Activated naive CD4-positive, alpha-beta T cell treated with anti-CD3 and anti-CD28 coated beads for 36 hours (primary cell): ENCODE data around the gene NMD3. TPM values are rescaled to one million over a fixed set of nuclear protein-coding genes. Genes with fewer than 3 reads are reported as not detected.
A peak's percentile ranks its signal among the peaks of the same experiment; 100 is the strongest.
"Not testable (repeated sequence)": the region's sequence is repeated elsewhere in the genome, so short reads cannot be mapped to it uniquely, and the experiment has no call there.

Experiments used
- CTCF ChIA-PET: fragments of 350-600 bp; sonication (Branson Sonifier 250); formaldehyde crosslinking; loops from one replicate; lab custom pipeline; 2021; ENCODE audit warnings: antibody characterized with exemption; lab: Charles Lee
- DNase-seq: peaks from one replicate; pipeline ENCODE4 v3.0.0-alpha.2; 2020
- H3K27ac Mint-ChIP-seq: one replicate; pipeline ENCODE4 v1.8.0; 2021; ENCODE audit warnings: mild to moderate bottlenecking, mixed read lengths
- H3K27me3 Mint-ChIP-seq: one replicate; pipeline ENCODE4 v1.8.0; 2021; ENCODE audit warnings: low read depth, mixed read lengths
- H3K36me3 Mint-ChIP-seq: one replicate; pipeline ENCODE4 v1.8.0; 2021; ENCODE audit warnings: low read depth, mixed read lengths
- H3K4me1 Mint-ChIP-seq: one replicate; pipeline ENCODE4 v1.8.0; 2021; ENCODE audit warnings: low read depth, mixed read lengths
- H3K4me3 Mint-ChIP-seq: one replicate; pipeline ENCODE4 v1.8.0; 2021; ENCODE audit warnings: mild to moderate bottlenecking, moderate library complexity, mixed read lengths
- H3K9me3 Mint-ChIP-seq: one replicate; pipeline ENCODE4 v1.8.0; 2021; ENCODE audit warnings: mixed read lengths
- intact Hi-C: fragments of 100-400 bp; cut with micrococcal nuclease; formaldehyde crosslinking; loops from one replicate; pipeline ENCODE4 v1.15.1; 2023
- total RNA-seq, 2 experiments: library from RNA; stranded (reverse); gene quantifications; one replicate each; pipeline ENCODE4 v1.2.3, GENCODE V29; 2021

The NMD3 gene
- total RNA-seq, 2 experiments from 2014 or later: 58.1 to 59.4 TPM

- H3K36me3 Mint-ChIP-seq: peaks cover 13% of the 10 kb centered on the region
- intact Hi-C loops: no loop called here
- DNase-seq: no peak
- no peaks in the 10 kb centered on the region for H3K27me3 Mint-ChIP-seq
- peaks cover 6% of the 10 kb centered on the region for H3K4me1 Mint-ChIP-seq
- no peak overlapping the region for H3K27ac Mint-ChIP-seq
- CTCF ChIA-PET: no interaction called here
- peaks cover 4% of the 10 kb centered on the region for H3K9me3 Mint-ChIP-seq
- H3K4me3 Mint-ChIP-seq: no peak overlapping the region
These were observed 47.5 kb downstream of the NMD3 start for GRCh38 chr3:161268601-161269000.

GRCh38 chr3:161270991-161271390 lies 49.9 kb downstream of the NMD3 start:
- intact Hi-C loops: no loop called here
- Mint-ChIP-seq H3K27me3 (no peaks in the 10 kb centered on the region), H3K27ac (no peak overlapping the region), H3K9me3 (no peaks in the 10 kb centered on the region), H3K36me3 (peaks cover 7% of the 10 kb centered on the region), H3K4me3 (no peak overlapping the region), H3K4me1 (peaks cover 1% of the 10 kb centered on the region)
- CTCF ChIA-PET: interaction anchor here (1.0 to 3.1 kb wide), 5 partner anchors 10 to 151 kb away, joined by 3 to 18 read pairs (median 4); no protein-coding TSS in a partner anchor
- no peak for DNase-seq

DNA sequence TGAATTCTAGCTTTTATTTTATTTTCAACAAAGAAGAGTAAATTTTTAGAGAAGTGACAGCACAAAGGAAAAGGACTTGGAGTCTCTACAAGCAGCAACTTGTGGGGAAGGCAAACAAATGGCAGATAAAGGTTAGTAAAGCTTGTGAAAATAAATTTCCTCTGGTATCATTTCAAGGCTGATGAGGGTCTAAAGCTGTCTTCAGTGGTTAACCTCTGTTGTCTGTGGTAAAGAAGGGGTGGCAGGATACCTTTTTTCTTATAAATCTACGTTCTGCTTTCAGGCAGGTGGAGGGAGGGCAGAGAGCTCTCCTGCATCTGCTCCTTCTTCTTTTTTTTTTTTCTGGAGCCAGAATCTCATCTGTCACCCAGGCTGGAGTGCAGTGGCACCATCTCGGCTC lies 50.5 kb downstream of the NMD3 start:
- intact Hi-C loops: loop anchor here (2.0 kb wide), 1 partner anchor 39 kb away; no protein-coding TSS in a partner anchor
- no peaks in the 10 kb centered on the region for H3K9me3 Mint-ChIP-seq
- H3K4me1 Mint-ChIP-seq: no peaks in the 10 kb centered on the region
- H3K27ac Mint-ChIP-seq: no peak overlapping the region
- no peak overlapping the region for H3K4me3 Mint-ChIP-seq
- CTCF ChIA-PET: interaction anchor here (0.7 to 3.1 kb wide), 5 partner anchors 73 to 264 kb away, joined by 3 to 18 read pairs (median 4); no protein-coding TSS in a partner anchor
- no peak for DNase-seq
- H3K36me3 Mint-ChIP-seq: peaks cover 12% of the 10 kb centered on the region
- H3K27me3 Mint-ChIP-seq: no peaks in the 10 kb centered on the region

DNA sequence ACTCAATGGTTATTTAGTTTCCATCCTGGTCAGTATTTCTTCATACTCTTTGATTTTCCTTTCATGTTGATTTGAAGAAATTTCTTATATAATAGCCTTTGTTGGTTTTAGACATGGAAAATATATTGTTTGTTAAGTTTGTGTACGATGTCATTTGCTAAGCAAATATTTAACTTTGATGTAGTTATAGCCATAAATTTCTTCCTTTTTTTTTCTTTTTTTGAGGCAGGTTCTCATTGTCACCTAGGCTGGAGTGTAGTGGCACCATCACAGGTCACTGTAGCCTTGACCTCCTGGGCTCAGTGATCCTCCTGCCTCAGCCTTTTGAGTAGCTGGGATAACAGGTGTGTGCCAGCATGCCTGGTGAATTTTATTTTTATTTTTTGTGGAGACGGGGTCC lies 51.4 kb downstream of the NMD3 start:
- no peak overlapping the region for H3K27ac Mint-ChIP-seq
- no peaks in the 10 kb centered on the region for H3K27me3 Mint-ChIP-seq
- H3K4me1 Mint-ChIP-seq: no peaks in the 10 kb centered on the region
- H3K36me3 Mint-ChIP-seq: peaks cover 20% of the 10 kb centered on the region
- peaks cover 6% of the 10 kb centered on the region for H3K9me3 Mint-ChIP-seq
- H3K4me3 Mint-ChIP-seq: no peak overlapping the region
- DNase-seq: no peak
- intact Hi-C loops: loop anchor here (2.0 kb wide), 1 partner anchor 38 kb away; no protein-coding TSS in a partner anchor
- CTCF ChIA-PET: interaction anchor here (0.7 to 3.1 kb wide), 2 partner anchors 137 to 264 kb away, joined by 3 to 18 read pairs; no protein-coding TSS in a partner anchor

- H3K4me3 Mint-ChIP-seq: no peak overlapping the region
- H3K9me3 Mint-ChIP-seq: peaks cover 15% of the 10 kb centered on the region
- H3K27ac Mint-ChIP-seq: no peak overlapping the region
- peaks cover 27% of the 10 kb centered on the region for H3K36me3 Mint-ChIP-seq
- H3K27me3 Mint-ChIP-seq: no peaks in the 10 kb centered on the region
- intact Hi-C loops: loop anchor here (1.0 to 2.0 kb wide), 6 partner anchors 37 to 566 kb away; no protein-coding TSS in a partner anchor
- peak; percentile 39 for DNase-seq
- H3K4me1 Mint-ChIP-seq: no peaks in the 10 kb centered on the region
- CTCF ChIA-PET: interaction anchor here (0.8 to 3.7 kb wide), 11 partner anchors 13 to 178 kb away, joined by 3 to 24 read pairs (median 7); no protein-coding TSS in a partner anchor
These were observed 52.6 kb downstream of the NMD3 start for GRCh38 chr3:161273589-161274218.

DNA sequence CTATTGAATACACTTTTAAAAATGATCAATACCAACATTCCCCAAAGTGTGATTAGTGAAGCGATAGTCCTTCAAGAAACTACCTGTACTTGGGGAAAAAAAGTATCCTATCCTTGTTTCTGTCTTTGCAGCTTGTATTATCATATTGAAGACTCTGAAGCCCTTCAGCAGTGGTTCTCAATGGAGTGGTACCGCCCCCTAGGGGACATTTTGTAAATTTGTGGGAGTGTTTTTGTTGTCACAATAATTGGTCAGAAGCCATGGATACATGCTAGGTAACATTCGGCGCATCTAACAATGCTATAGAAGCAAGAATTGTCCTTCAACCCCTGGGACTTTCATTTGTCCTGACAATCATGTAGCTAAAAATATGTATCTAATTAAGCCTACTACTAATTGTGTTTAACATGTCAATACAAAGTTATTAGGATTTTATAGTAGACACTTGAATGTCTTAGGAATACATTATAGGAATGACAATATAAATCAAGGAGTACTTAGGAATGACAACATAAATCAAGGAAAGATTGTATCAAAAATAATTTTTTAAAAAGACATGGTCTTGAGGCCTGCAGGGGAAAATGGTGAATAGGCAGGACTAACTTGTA lies 53.7 kb downstream of the NMD3 start:
- peaks cover 24% of the 10 kb centered on the region for H3K9me3 Mint-ChIP-seq
- H3K4me3 Mint-ChIP-seq: no peak overlapping the region
- H3K27ac Mint-ChIP-seq: no peak overlapping the region
- no peaks in the 10 kb centered on the region for H3K27me3 Mint-ChIP-seq
- intact Hi-C loops: loop anchor here (1.0 kb wide), 3 partner anchors 178 to 567 kb away; no protein-coding TSS in a partner anchor
- CTCF ChIA-PET: interaction anchor here (0.7 to 3.7 kb wide), 27 partner anchors 8 to 318 kb away, joined by 3 to 24 read pairs (median 5); partner anchors contain the start of gene SPTSSB
- DNase-seq: peak; percentile 66
- H3K36me3 Mint-ChIP-seq: peaks cover 34% of the 10 kb centered on the region
- H3K4me1 Mint-ChIP-seq: no peaks in the 10 kb centered on the region

DNA sequence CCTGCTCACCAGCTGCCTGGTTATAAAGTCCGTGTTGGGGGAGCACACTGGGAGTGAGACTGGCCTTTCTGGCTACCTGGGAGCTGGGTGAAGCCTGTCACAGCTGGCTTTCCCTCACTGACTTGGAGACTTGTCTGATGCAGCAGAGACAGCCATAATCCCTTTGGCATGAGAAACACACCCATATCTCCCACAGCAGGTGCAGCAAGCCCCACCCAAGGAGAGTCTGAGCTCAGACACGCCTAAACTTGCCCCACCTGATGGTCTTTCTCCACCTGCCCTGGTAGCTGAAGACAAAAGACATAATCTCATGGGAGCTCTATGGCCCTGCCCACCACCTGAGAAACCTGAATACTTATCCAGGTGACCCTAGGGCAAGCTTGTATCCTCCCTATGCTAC lies 54.8 kb downstream of the NMD3 start:
- Mint-ChIP-seq H3K36me3 (peaks cover 36% of the 10 kb centered on the region), H3K27me3 (no peaks in the 10 kb centered on the region), H3K27ac (no peak overlapping the region), H3K4me3 (no peak overlapping the region), H3K9me3 (peaks cover 27% of the 10 kb centered on the region), H3K4me1 (no peaks in the 10 kb centered on the region)
- intact Hi-C loops: no loop called here
- DNase-seq: no peak
- CTCF ChIA-PET: interaction anchor here (1.6 to 3.7 kb wide), 9 partner anchors 9 to 147 kb away, joined by 4 to 24 read pairs (median 6); partner anchors contain the start of gene SPTSSB

DNA sequence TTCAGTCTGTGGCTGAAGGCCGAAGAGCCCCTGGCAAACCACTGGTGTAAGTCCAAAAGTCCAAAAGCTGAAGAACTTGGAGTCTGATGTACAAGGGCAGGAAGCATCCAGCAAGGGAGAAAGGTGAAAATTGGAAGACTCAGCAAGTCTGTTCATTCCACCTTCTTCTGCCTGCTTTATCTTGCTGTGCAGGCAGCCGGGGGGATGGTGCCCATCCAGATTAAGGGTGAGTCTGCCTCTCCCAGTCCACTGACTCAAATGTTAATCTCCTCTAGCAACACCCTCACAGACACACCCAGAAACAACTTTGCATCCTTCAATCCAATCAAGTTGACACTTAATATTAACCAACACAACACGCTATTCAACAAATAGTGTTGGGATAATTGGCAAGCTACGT lies 61.3 kb downstream of the NMD3 start:
- CTCF ChIA-PET, H3K4me1 Mint-ChIP-seq, intact Hi-C loops, H3K27me3 Mint-ChIP-seq, DNase-seq, H3K27ac Mint-ChIP-seq, H3K4me3 Mint-ChIP-seq: not testable (repeated sequence)
- Mint-ChIP-seq H3K36me3 (peaks cover 23% of the 10 kb centered on the region), H3K9me3 (peaks cover 37% of the 10 kb centered on the region)

DNA sequence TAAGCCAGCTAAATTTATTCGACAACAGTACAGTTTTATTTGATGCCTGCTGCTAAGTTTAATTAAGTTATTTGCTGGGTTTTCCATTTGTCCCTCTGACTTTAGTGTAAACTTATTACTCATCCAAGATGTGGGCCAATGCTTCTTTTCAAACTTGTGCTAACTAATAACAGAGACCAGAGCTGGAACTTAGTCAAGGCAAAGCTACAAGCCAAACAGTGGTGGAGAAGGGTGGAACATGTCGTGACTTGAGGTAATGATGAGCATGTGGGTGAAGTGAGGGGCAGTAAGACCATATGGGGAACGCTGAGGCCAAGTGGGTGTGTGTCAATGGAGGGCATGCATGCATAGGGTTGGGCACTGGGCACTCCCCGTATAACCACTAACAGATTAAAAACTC lies 63.9 kb downstream of the NMD3 start:
- Mint-ChIP-seq H3K4me1 (no peaks in the 10 kb centered on the region), H3K27ac (no peak overlapping the region), H3K36me3 (peaks cover 7% of the 10 kb centered on the region), H3K4me3 (no peak overlapping the region), H3K27me3 (no peaks in the 10 kb centered on the region), H3K9me3 (peaks cover 17% of the 10 kb centered on the region)
- DNase-seq: no peak
- intact Hi-C loops: no loop called here
- CTCF ChIA-PET: interaction anchor here (3.8 kb wide), 1 partner anchor 10 kb away, joined by 11 read pairs; no protein-coding TSS in a partner anchor

GRCh38 chr3:161289174-161289573 lies 68.1 kb downstream of the NMD3 start:
- Mint-ChIP-seq H3K27ac (no peak overlapping the region), H3K9me3 (peaks cover 3% of the 10 kb centered on the region), H3K27me3 (no peaks in the 10 kb centered on the region), H3K4me1 (no peaks in the 10 kb centered on the region), H3K36me3 (peaks cover 3% of the 10 kb centered on the region), H3K4me3 (no peak overlapping the region)
- intact Hi-C loops: no loop called here
- CTCF ChIA-PET: interaction anchor here (1.3 kb wide), 1 partner anchor 16 kb away, joined by 7 read pairs; no protein-coding TSS in a partner anchor
- DNase-seq: no peak

GRCh38 chr3:161291191-161291901 lies 70.2 kb downstream of the NMD3 start:
- no peak overlapping the region for H3K4me3 Mint-ChIP-seq
- H3K27ac Mint-ChIP-seq: no peak overlapping the region
- intact Hi-C loops: no loop called here
- DNase-seq: no peak
- no peaks in the 10 kb centered on the region for H3K4me1 Mint-ChIP-seq
- H3K36me3 Mint-ChIP-seq: no peaks in the 10 kb centered on the region
- H3K9me3 Mint-ChIP-seq: peaks cover 3% of the 10 kb centered on the region
- H3K27me3 Mint-ChIP-seq: no peaks in the 10 kb centered on the region
- CTCF ChIA-PET: interaction anchor here (0.6 kb wide), 1 partner anchor 75 kb away, joined by 4 read pairs; no protein-coding TSS in a partner anchor

DNA sequence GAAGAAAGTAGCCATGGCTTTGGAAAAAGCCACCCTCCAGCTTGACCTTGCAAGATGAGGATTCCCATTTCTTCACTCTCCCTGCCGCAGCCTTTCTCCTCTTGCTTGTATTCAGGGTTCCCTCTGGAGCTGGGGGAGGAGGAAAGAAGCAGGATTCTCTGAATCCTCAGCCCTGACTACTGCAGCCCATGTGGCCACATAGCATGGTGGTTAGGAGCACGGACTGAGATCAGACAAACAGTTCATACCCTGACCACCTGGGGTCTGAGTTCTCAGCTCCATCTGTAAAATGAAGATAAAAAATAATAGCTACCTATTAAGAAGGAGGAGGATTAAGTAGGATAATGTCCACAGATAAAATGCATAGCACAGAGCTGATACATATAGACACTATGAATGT lies 72.3 kb downstream of the NMD3 start:
- peaks cover 11% of the 10 kb centered on the region for H3K36me3 Mint-ChIP-seq
- no peak overlapping the region for H3K27ac Mint-ChIP-seq
- H3K27me3 Mint-ChIP-seq: no peaks in the 10 kb centered on the region
- no peak for DNase-seq
- H3K4me3 Mint-ChIP-seq: no peak overlapping the region
- peaks cover 18% of the 10 kb centered on the region for H3K9me3 Mint-ChIP-seq
- CTCF ChIA-PET: no interaction called here
- no peaks in the 10 kb centered on the region for H3K4me1 Mint-ChIP-seq
- intact Hi-C loops: no loop called here
